Measurements from ENCODE around the gene ZNF410.
"Not testable (repeated sequence)": the region's sequence is repeated elsewhere in the genome, so short reads cannot be mapped to it uniquely, and the experiment has no call there.

Gene ZNF410, protein sequence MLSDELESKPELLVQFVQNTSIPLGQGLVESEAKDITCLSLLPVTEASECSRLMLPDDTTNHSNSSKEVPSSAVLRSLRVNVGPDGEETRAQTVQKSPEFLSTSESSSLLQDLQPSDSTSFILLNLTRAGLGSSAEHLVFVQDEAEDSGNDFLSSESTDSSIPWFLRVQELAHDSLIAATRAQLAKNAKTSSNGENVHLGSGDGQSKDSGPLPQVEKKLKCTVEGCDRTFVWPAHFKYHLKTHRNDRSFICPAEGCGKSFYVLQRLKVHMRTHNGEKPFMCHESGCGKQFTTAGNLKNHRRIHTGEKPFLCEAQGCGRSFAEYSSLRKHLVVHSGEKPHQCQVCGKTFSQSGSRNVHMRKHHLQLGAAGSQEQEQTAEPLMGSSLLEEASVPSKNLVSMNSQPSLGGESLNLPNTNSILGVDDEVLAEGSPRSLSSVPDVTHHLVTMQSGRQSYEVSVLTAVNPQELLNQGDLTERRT

DNA sequence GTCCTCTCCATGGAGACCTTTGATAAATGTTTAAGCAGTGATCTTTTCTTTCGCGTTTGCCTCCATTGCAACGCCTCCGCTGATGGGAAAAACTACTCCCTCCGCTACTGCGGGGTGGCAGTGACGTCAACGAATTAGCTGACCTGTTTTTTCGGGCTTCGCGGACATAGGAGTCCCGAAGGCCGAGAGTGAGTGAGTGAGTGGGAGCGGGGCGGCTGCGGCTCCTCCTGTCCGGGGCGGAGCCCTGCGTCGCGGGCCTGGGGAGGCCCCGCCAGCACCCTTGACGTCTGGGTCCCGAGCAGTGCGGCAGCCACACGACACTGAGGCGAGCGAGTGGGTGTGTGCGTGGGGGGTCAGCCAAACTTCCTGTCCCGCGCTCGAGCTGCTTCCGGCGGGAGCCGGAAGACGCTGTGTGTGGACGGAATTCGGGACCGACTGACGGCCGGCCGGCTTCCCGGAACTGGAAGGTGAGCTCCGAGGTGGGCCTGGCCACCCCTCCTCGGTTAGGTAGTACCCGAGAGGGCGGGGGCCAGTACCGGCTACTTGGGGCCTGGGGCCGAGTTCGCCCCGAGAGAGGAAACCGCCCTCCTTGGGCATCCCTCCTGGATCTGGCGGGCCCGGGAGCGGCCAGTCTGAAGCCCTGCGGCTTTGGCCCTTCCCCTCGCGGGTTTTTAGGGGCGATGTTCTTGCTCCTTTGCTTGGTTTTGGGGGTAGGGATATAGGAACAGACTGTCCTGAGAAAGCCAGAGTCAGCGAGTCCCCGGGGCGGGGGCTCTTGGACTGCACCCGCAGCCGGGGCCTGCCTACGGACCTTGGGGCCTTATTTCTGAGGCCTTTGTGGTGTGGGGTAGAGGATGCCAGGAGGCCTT is at the start of gene ZNF410:
Gene ZNF410, plus strand, starts transcription at position 411 of the 869 bp plus-strand sequence. CDS start 5,317 bp downstream, outside the sequence.
- Histone ChIP-seq H3K9me3 (ENCODE audit: low read length) (no peaks in the 10 kb centered on the region), H2AFZ (ENCODE audit: low read depth, low read length) (peak within 1 kb of the TSS; percentile 75), H3K4me3 (ENCODE audit: low read length) (peak within 1 kb of the TSS; percentile 74), H3K36me3 (ENCODE audit: insufficient read depth, low read length) (peaks cover 2% of the 10 kb centered on the region), H3K27me3 (ENCODE audit: insufficient read depth, low read length) (no peaks in the 10 kb centered on the region), H3K4me1 (ENCODE audit: insufficient read depth, low read length) (peaks cover 19% of the 10 kb centered on the region)

GRCh38 chr14:73838293-73839034 is 48.2 kb upstream of the ZNF410 start:
- not testable (repeated sequence) for H3K36me3 ChIP-seq (ENCODE audit: insufficient read depth, low read length); H3K4me3 ChIP-seq (ENCODE audit: low read length); H2AFZ ChIP-seq (ENCODE audit: low read depth, low read length); H3K9me3 ChIP-seq (ENCODE audit: low read length); H3K27me3 ChIP-seq (ENCODE audit: insufficient read depth, low read length)
- peaks cover 11% of the 10 kb centered on the region for H3K4me1 ChIP-seq (ENCODE audit: insufficient read depth, low read length)

GRCh38 chr14:73842201-73842600 is 44.5 kb upstream of the ZNF410 start:
- Histone ChIP-seq H3K4me1 (ENCODE audit: insufficient read depth, low read length) (no peaks in the 10 kb centered on the region), H2AFZ (ENCODE audit: low read depth, low read length) (no peak overlapping the region), H3K4me3 (ENCODE audit: low read length) (no peak overlapping the region), H3K27me3 (ENCODE audit: insufficient read depth, low read length) (no peaks in the 10 kb centered on the region), H3K9me3 (ENCODE audit: low read length) (no peaks in the 10 kb centered on the region), H3K36me3 (ENCODE audit: insufficient read depth, low read length) (no peaks in the 10 kb centered on the region)

- Histone ChIP-seq H3K36me3 (ENCODE audit: insufficient read depth, low read length) (no peaks in the 10 kb centered on the region), H3K4me1 (ENCODE audit: insufficient read depth, low read length) (no peaks in the 10 kb centered on the region), H2AFZ (ENCODE audit: low read depth, low read length) (no peak overlapping the region), H3K27me3 (ENCODE audit: insufficient read depth, low read length) (no peaks in the 10 kb centered on the region), H3K4me3 (ENCODE audit: low read length) (no peak overlapping the region), H3K9me3 (ENCODE audit: low read length) (no peaks in the 10 kb centered on the region)
Observed at GRCh38 chr14:73842851-73843250, 43.8 kb upstream of the ZNF410 start.

- no peaks in the 10 kb centered on the region for H3K4me1 ChIP-seq (ENCODE audit: insufficient read depth, low read length)
- H3K27me3 ChIP-seq (ENCODE audit: insufficient read depth, low read length): no peaks in the 10 kb centered on the region
- no peaks in the 10 kb centered on the region for H3K36me3 ChIP-seq (ENCODE audit: insufficient read depth, low read length)
Observed at GRCh38 chr14:73843296-73843695, 43.4 kb upstream of the ZNF410 start.

GRCh38 chr14:73846947-73847346 is 39.7 kb upstream of the ZNF410 start:
- Histone ChIP-seq H3K27me3 (ENCODE audit: insufficient read depth, low read length) (no peaks in the 10 kb centered on the region), H3K36me3 (ENCODE audit: insufficient read depth, low read length) (no peaks in the 10 kb centered on the region), H3K4me3 (ENCODE audit: low read length) (no peak overlapping the region), H3K9me3 (ENCODE audit: low read length) (no peaks in the 10 kb centered on the region), H3K4me1 (ENCODE audit: insufficient read depth, low read length) (peaks cover 4% of the 10 kb centered on the region), H2AFZ (ENCODE audit: low read depth, low read length) (no peak overlapping the region)

More at GRCh38 chr14:73843296-73843695, 43.4 kb upstream of the ZNF410 start:
- H3K4me3 ChIP-seq (ENCODE audit: low read length): no peak overlapping the region
- no peaks in the 10 kb centered on the region for H3K9me3 ChIP-seq (ENCODE audit: low read length)
- H2AFZ ChIP-seq (ENCODE audit: low read depth, low read length): no peak overlapping the region

DNA sequence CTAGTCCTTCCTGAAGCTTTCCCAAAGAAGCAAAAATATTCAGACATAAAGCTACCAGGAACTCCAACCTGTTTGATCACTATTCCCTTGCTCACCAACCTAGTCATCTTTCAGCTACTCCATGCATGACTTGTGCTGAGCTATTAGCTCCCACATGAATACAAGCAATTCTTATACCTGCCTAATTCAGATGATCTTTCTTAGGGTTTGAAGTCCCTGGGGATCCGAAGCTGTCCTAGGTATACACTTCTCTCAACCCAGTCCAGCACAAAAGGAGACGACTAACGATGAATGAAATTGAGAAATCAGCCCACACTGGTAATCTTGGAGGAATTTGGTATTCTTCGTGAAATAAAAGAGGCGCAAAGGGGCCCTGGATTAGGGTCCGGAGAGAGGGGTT is 35.7 kb upstream of the ZNF410 start:
- no peaks in the 10 kb centered on the region for H3K9me3 ChIP-seq (ENCODE audit: low read length)
- no peaks in the 10 kb centered on the region for H3K27me3 ChIP-seq (ENCODE audit: insufficient read depth, low read length)
- H3K4me1 ChIP-seq (ENCODE audit: insufficient read depth, low read length): peaks cover 6% of the 10 kb centered on the region
- H3K4me3 ChIP-seq (ENCODE audit: low read length): peak overlapping the region; percentile 90
- H2AFZ ChIP-seq (ENCODE audit: low read depth, low read length): peak overlapping the region; percentile 73
- no peaks in the 10 kb centered on the region for H3K36me3 ChIP-seq (ENCODE audit: insufficient read depth, low read length)

DNA sequence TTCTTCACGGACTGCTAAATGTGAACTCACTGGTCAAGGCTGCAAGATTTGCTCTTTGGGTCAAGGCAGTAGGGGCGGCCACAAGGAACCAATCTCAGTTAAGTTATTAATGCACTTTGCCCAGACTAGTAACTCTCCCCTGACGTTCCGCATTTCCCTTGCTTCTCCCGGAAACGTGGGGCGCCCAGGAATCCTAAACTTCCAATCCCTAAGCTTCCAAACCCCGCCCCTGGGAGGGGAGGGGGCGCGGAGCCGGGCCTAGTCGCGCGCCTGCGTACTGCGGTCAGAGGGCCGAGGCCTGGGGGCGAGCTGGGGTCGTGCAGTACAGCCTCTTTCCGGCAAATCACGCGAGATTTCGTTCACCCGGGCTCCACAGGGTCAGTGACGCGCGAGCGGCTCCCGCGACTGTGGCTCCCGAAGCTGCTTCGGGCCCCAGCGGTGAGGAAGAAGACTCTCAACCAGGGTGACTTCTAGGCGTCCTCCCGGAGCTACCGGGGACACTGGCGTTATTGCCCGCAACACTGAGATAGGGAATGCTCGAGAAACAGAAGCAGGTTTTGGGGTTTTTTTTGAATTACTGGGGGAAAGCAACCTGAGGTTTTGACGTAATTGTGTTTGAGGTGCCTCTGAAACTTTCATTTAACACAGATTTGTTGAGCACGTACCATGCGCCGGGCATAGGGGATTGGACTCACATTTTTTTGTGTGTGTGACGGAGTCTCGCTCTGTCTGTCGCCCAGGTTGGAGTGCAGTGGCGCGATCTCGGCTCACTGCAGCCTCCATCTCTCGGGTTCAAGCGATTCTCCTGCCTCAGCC is 34.9 kb upstream of the ZNF410 start, which contains the start of gene PTGR2:
Gene PTGR2, plus strand, starts transcription at position 265 of the 816 bp plus-strand sequence. CDS start 7,032 bp downstream, outside the sequence.
- Histone ChIP-seq H2AFZ (ENCODE audit: low read depth, low read length) (peak within 1 kb of the TSS; percentile 73), H3K36me3 (ENCODE audit: insufficient read depth, low read length) (no peaks in the 10 kb centered on the region), H3K4me1 (ENCODE audit: insufficient read depth, low read length) (peaks cover 6% of the 10 kb centered on the region), H3K27me3 (ENCODE audit: insufficient read depth, low read length) (no peaks in the 10 kb centered on the region), H3K9me3 (ENCODE audit: low read length) (no peaks in the 10 kb centered on the region), H3K4me3 (ENCODE audit: low read length) (peak within 1 kb of the TSS; percentile 90)

- H2AFZ ChIP-seq (ENCODE audit: low read depth, low read length): no peak overlapping the region
- no peak overlapping the region for H3K4me3 ChIP-seq (ENCODE audit: low read length)
- no peaks in the 10 kb centered on the region for H3K9me3 ChIP-seq (ENCODE audit: low read length)
- no peaks in the 10 kb centered on the region for H3K4me1 ChIP-seq (ENCODE audit: insufficient read depth, low read length)
- peaks cover 14% of the 10 kb centered on the region for H3K36me3 ChIP-seq (ENCODE audit: insufficient read depth, low read length)
- no peaks in the 10 kb centered on the region for H3K27me3 ChIP-seq (ENCODE audit: insufficient read depth, low read length)
Observed at GRCh38 chr14:73859145-73859544, 27.5 kb upstream of the ZNF410 start.

DNA sequence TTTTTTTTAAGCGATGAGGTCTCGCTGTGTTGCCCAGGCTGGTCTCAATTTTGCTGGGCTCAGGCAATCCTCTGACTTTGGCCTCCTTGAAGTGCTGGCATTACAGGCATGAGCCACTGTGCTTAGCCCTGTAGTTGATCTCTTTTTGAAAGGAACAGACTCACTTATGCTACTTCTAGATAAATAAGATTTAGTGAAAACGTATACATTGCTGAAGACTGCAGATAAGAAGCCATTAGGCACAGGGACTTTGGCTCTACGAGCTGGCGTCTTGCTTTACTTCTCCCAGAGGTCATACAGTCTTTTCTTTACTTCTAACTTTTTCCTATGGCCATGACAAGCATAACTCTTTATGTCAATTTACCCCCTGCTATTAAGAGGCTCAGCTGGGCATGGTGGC is 25.6 kb upstream of the ZNF410 start:
- H2AFZ ChIP-seq (ENCODE audit: low read depth, low read length): no peak overlapping the region
- H3K27me3 ChIP-seq (ENCODE audit: insufficient read depth, low read length): no peaks in the 10 kb centered on the region
- H3K4me3 ChIP-seq (ENCODE audit: low read length): no peak overlapping the region
- no peaks in the 10 kb centered on the region for H3K4me1 ChIP-seq (ENCODE audit: insufficient read depth, low read length)
- H3K9me3 ChIP-seq (ENCODE audit: low read length): no peaks in the 10 kb centered on the region
- peaks cover 21% of the 10 kb centered on the region for H3K36me3 ChIP-seq (ENCODE audit: insufficient read depth, low read length)

GRCh38 chr14:73862480-73862879 is 24.2 kb upstream of the ZNF410 start:
- Histone ChIP-seq H3K36me3 (ENCODE audit: insufficient read depth, low read length) (peaks cover 21% of the 10 kb centered on the region), H3K27me3 (ENCODE audit: insufficient read depth, low read length) (no peaks in the 10 kb centered on the region)

GRCh38 chr14:73863209-73863608 is 23.4 kb upstream of the ZNF410 start:
- no peaks in the 10 kb centered on the region for H3K4me1 ChIP-seq (ENCODE audit: insufficient read depth, low read length)
- peaks cover 21% of the 10 kb centered on the region for H3K36me3 ChIP-seq (ENCODE audit: insufficient read depth, low read length)
- H3K27me3 ChIP-seq (ENCODE audit: insufficient read depth, low read length): no peaks in the 10 kb centered on the region

More at GRCh38 chr14:73862480-73862879, 24.2 kb upstream of the ZNF410 start:
- H3K9me3 ChIP-seq (ENCODE audit: low read length): no peaks in the 10 kb centered on the region
- no peaks in the 10 kb centered on the region for H3K4me1 ChIP-seq (ENCODE audit: insufficient read depth, low read length)
- H3K4me3 ChIP-seq (ENCODE audit: low read length): no peak overlapping the region
- H2AFZ ChIP-seq (ENCODE audit: low read depth, low read length): no peak overlapping the region

More at GRCh38 chr14:73863209-73863608, 23.4 kb upstream of the ZNF410 start:
- no peaks in the 10 kb centered on the region for H3K9me3 ChIP-seq (ENCODE audit: low read length)
- no peak overlapping the region for H3K4me3 ChIP-seq (ENCODE audit: low read length)
- H2AFZ ChIP-seq (ENCODE audit: low read depth, low read length): no peak overlapping the region

All from neuron (in vitro differentiated cells).